ENCODE measurements around the gene ARHGAP42. TPM values are rescaled to one million over a fixed set of nuclear protein-coding genes. Genes with fewer than 3 reads are reported as not detected.

The ARHGAP42 gene
- total and polyA plus RNA-seq, 2 of the 13 experiments (the other 11 are each of a cell fraction or from before 2014, with no cell fraction given), result 2.5 to 4.3 TPM

- Histone ChIP-seq H3K4me2 (ENCODE audit: low read depth, low read length) (no peak overlapping the region), H3K9ac (ENCODE audit: insufficient read depth, low read depth, low read length) (no peak overlapping the region), H3K27ac (ENCODE audit: extremely low read length, insufficient read depth, low read length) (no peak overlapping the region), H2AFZ (ENCODE audit: low read length) (no peak overlapping the region), H3K4me3 (replicated peaks in 1 of 3; ENCODE audit: insufficient read depth in 1 of 3, low read depth in 2 of 3, low read length in 3 of 3) (no peak overlapping the region), H3K79me2 (ENCODE audit: insufficient read depth, low read length) (no peaks in the 10 kb centered on the region), H3K4me1 (ENCODE audit: insufficient read depth, low read length) (0 out of 2 replicates have a peak, but pooled peaks cover 14% of the 10 kb centered on the region), H4K20me1 (ENCODE audit: insufficient read depth, low read length) (no peaks in the 10 kb centered on the region), H3K9me3 (ENCODE audit: low read length) (no peaks in the 10 kb centered on the region), H3K36me3 (replicated peaks in 1 of 2; ENCODE audit: control insufficient read depth in 1 of 2, insufficient read depth in 2 of 2, low read length in 2 of 2) (no peaks in the 10 kb centered on the region), H3K27me3 (ENCODE audit: control insufficient read depth in 1 of 2, insufficient read depth in 2 of 2, low read length in 2 of 2) (no peaks in the 10 kb centered on the region)
- 68% methylated on average over 3 of the region's 3 CpGs for WGBS (ENCODE audit: low lambda C conversion rate)
- BruUV-seq (replicated peaks), result no TSS peak
- in situ Hi-C loops (cut with HindIII; ENCODE audit: extremely low pct_ligation_motif_present, low pct_unique_long_range_greater_than_20kb) (no loop called here), intact Hi-C loops (cut with micrococcal nuclease; ENCODE audit: unreplicated experiment) (loop anchor here (1.0 kb wide), 1 partner anchor 33 kb away; no protein-coding TSS in a partner anchor)
- ChIA-PET CTCF (ENCODE audit: low intra/inter-chr PET ratio, low total read pairs) (no interaction called here), POLR2A (no interaction called here)
- TF ChIP-seq HDAC1 (CRISPR knock-in tag; IDR thresholded peaks at IDR 0.05) (no peak), ZNF207 (IDR thresholded peaks at IDR 0.05; ENCODE audit: borderline replicate concordance) (no peak), NFKB2 (CRISPR knock-in tag; IDR thresholded peaks at IDR 0.05; ENCODE audit: borderline replicate concordance) (no peak), SOX5 (CRISPR knock-in tag; IDR thresholded peaks at IDR 0.05; ENCODE audit: borderline replicate concordance) (peak; percentile 69; the same call in 1 of the 2 replicates), SOX13 (IDR thresholded peaks at IDR 0.05) (no peak), SOX13 (CRISPR knock-in tag; conservative IDR thresholded peaks at IDR 0.05 in 1 of 2, IDR thresholded peaks at IDR 0.05 in 1 of 2) (peak in 1 of 2 experiments; percentile 90; a peak in 2 of 4 replicates), ELF1 (CRISPR knock-in tag; IDR thresholded peaks at IDR 0.05) (no peak)
- FAIRE-seq, result no peak
- no peak for DNase-seq (ENCODE audit: low spot score)
- ATAC-seq, result no peak
These were observed 121.9 kb downstream of the ARHGAP42 start for GRCh38 chr11:100808904-100809491.

- ChIA-PET CTCF (ENCODE audit: low intra/inter-chr PET ratio, low total read pairs) (no interaction called here), POLR2A (no interaction called here)
- in situ Hi-C loops (cut with HindIII; ENCODE audit: extremely low pct_ligation_motif_present, low pct_unique_long_range_greater_than_20kb) (no loop called here), intact Hi-C loops (cut with micrococcal nuclease; ENCODE audit: unreplicated experiment) (no loop called here)
- Histone ChIP-seq H4K20me1 (ENCODE audit: insufficient read depth, low read length) (no peaks in the 10 kb centered on the region), H3K4me2 (ENCODE audit: low read depth, low read length) (no peak overlapping the region), H3K79me2 (ENCODE audit: insufficient read depth, low read length) (no peaks in the 10 kb centered on the region), H3K27me3 (ENCODE audit: control insufficient read depth in 1 of 2, insufficient read depth in 2 of 2, low read length in 2 of 2) (no peaks in the 10 kb centered on the region), H3K4me3 (replicated peaks in 1 of 3; ENCODE audit: insufficient read depth in 1 of 3, low read depth in 2 of 3, low read length in 3 of 3) (no peak overlapping the region), H3K9ac (ENCODE audit: insufficient read depth, low read depth, low read length) (no peak overlapping the region), H3K36me3 (replicated peaks in 1 of 2; ENCODE audit: control insufficient read depth in 1 of 2, insufficient read depth in 2 of 2, low read length in 2 of 2) (no peaks in the 10 kb centered on the region), H3K9me3 (ENCODE audit: low read length) (no peaks in the 10 kb centered on the region), H2AFZ (ENCODE audit: low read length) (no peak overlapping the region), H3K27ac (ENCODE audit: extremely low read length, insufficient read depth, low read length) (no peak overlapping the region), H3K4me1 (ENCODE audit: insufficient read depth, low read length) (0 out of 2 replicates have a peak, but pooled peaks cover 14% of the 10 kb centered on the region)
- ATAC-seq (no peak), DNase-seq (ENCODE audit: low spot score) (no peak), FAIRE-seq (no peak)
- 84% methylated on average over 2 of the region's 2 CpGs for WGBS (ENCODE audit: low lambda C conversion rate)
- no TSS peak for BruUV-seq (replicated peaks)
- no peak for TF ChIP-seq ZBTB2 (CRISPR knock-in tag; IDR thresholded peaks at IDR 0.05; ENCODE audit: low read depth)
- TF ChIP-seq, protein P1, sequence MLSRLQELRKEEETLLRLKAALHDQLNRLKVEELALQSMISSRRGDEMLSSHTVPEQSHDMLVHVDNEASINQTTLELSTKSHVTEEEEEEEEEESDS (CRISPR knock-in tag; IDR thresholded peaks at IDR 0.05; ENCODE audit: borderline replicate concordance), result no peak
- no peak for TF ChIP-seq ADNP (CRISPR knock-in tag; IDR thresholded peaks at IDR 0.05)
- TF ChIP-seq SRSF9 (IDR thresholded peaks at IDR 0.05; ENCODE audit: borderline replicate concordance, insufficient read depth, low read depth, low read length, poor library complexity, severe bottlenecking), result no peak
- TF ChIP-seq, protein P2, sequence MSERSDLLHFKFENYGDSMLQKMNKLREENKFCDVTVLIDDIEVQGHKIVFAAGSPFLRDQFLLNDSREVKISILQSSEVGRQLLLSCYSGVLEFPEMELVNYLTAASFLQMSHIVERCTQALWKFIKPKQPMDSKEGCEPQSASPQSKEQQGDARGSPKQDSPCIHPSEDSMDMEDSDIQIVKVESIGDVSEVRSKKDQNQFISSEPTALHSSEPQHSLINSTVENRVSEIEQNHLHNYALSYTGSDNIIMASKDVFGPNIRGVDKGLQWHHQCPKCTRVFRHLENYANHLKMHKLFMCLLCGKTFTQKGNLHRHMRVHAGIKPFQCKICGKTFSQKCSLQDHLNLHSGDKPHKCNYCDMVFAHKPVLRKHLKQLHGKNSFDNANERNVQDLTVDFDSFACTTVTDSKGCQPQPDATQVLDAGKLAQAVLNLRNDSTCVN (CRISPR knock-in tag; IDR thresholded peaks at IDR 0.05; ENCODE audit: borderline replicate concordance), result no peak
- no peak for TF ChIP-seq HMG20B (CRISPR knock-in tag; conservative IDR thresholded peaks at IDR 0.05)
- TF ChIP-seq POLR2G (IDR thresholded peaks at IDR 0.05; ENCODE audit: low read depth, low read length), result no peak
- TF ChIP-seq ZNF558 (CRISPR knock-in tag; IDR thresholded peaks at IDR 0.05; ENCODE audit: borderline replicate concordance), result no peak
- no peak for TF ChIP-seq FOXA3 (CRISPR knock-in tag; IDR thresholded peaks at IDR 0.05)
- TF ChIP-seq, protein P3, sequence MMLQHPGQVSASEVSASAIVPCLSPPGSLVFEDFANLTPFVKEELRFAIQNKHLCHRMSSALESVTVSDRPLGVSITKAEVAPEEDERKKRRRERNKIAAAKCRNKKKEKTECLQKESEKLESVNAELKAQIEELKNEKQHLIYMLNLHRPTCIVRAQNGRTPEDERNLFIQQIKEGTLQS (CRISPR knock-in tag; IDR thresholded peaks at IDR 0.05), result no peak
These were observed 123.1 kb downstream of the ARHGAP42 start for GRCh38 chr11:100810146-100810545.

Data from HepG2 (cell line).